Activated naive CD8-positive, alpha-beta T cell treated with anti-CD3 and anti-CD28 coated beads, Interleukin-2, amount 50 U/mL, for 24 hours (primary cell): ENCODE results near the gene MAP3K13.
"Not testable (repeated sequence)": the region's sequence is repeated elsewhere in the genome, so short reads cannot be mapped to it uniquely, and the experiment has no call there.

Experiments
- ATAC-seq: fragments of 150-1000 bp; cut with Tn5 transposase; one replicate; pipeline ENCODE4 v1.10.0; 2021
- DNase-seq: peaks from one replicate; pipeline ENCODE4 v3.0.0; 2021
- H3K27ac Mint-ChIP-seq: one replicate; pipeline ENCODE4 v1.8.0; 2021; ENCODE audit warnings: mild to moderate bottlenecking, mixed read lengths
- H3K27me3 Mint-ChIP-seq: one replicate; pipeline ENCODE4 v1.8.0; 2021; ENCODE audit warnings: mixed read lengths
- H3K36me3 Mint-ChIP-seq: one replicate; pipeline ENCODE4 v1.8.0; 2021; ENCODE audit warnings: low read depth, mixed read lengths
- H3K4me1 Mint-ChIP-seq: one replicate; pipeline ENCODE4 v1.8.0; 2021; ENCODE audit warnings: mixed read lengths
- H3K4me3 Mint-ChIP-seq: one replicate; pipeline ENCODE4 v1.8.0; 2021; ENCODE audit warnings: mild to moderate bottlenecking, moderate library complexity, mixed read lengths
- H3K9me3 Mint-ChIP-seq: one replicate; pipeline ENCODE4 v1.8.0; 2021; ENCODE audit warnings: mixed read lengths

Gene MAP3K13

DNA sequence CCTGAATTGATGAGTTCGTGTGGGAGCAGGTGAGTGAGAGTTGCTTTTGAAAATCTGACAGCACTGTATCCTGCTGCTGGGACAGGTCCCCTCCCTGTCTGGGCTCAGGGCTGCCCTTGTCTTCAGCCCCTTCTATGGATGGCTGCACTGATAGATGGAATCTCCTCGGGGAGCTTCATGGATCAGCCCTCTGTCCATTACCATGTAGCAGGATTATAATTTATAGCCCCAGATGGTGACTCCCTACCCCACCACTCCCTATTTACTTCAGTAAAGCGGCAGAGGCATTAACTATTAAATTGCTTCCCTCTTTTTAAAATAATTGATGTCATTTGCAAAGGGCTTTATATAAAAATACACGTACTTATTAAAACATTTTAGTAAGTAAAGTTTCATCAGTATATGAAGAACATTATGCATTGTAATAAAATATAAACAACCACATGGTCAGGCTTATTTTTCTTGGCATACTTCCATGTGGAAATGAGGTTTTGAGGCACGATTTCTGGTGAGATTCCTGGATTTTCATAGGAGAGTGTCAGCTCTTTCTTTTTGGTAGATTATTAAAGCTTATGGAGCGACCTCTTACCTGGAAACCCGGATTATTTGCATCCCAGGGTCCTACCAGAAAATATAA lies 38.5 kb downstream of the MAP3K13 start:
- Mint-ChIP-seq H3K4me3 (no peak overlapping the region), H3K27me3 (peaks cover 2% of the 10 kb centered on the region), H3K36me3 (no peaks in the 10 kb centered on the region), H3K4me1 (no peaks in the 10 kb centered on the region), H3K27ac (no peak overlapping the region), H3K9me3 (no peaks in the 10 kb centered on the region)
- no peak for ATAC-seq
- no peak for DNase-seq

DNA sequence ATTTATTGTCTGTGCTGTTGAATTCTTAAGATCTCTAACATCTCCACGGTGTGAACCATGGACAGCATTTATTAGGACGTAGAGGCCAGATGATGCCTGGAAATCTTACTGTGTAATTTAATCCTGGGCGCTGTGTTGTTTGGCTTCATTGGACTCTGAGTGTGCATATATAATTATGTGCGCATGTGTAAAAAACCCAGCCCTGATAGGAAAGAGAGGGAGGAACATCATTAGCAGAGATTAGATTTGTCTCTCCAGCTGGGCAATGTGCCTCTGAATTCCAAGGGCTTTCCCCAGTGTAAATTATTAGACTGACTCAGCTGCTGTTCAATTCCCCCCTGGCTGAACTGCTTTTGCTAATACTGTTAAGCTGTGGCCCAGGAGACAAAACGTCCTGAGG lies 39.6 kb downstream of the MAP3K13 start:
- ATAC-seq (no peak), DNase-seq (no peak)
- Mint-ChIP-seq H3K27me3 (peaks cover 4% of the 10 kb centered on the region), H3K27ac (no peak overlapping the region), H3K4me3 (no peak overlapping the region), H3K36me3 (no peaks in the 10 kb centered on the region), H3K9me3 (no peaks in the 10 kb centered on the region), H3K4me1 (no peaks in the 10 kb centered on the region)

DNA sequence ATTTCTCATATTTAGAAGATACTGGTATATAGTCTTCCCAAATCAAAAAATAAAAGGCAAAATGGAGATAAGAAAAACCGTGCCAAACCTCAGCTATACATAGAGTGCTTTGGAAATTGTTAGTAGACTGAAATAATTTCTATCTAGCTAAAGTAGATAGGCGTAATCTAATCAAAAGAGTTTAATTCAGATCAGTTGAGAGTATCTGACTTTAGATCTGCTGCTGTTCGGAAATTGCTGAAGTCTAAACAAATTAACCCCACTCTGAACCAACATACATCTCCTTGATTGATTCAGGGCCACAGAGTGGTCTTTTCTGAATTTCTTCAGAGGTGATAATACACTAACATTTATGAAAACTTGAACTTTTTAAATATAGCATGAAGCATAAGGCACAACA lies 40.1 kb downstream of the MAP3K13 start:
- no peak for ATAC-seq
- Mint-ChIP-seq H3K36me3 (no peaks in the 10 kb centered on the region), H3K27me3 (peaks cover 4% of the 10 kb centered on the region), H3K4me1 (no peaks in the 10 kb centered on the region), H3K9me3 (no peaks in the 10 kb centered on the region), H3K4me3 (no peak overlapping the region), H3K27ac (no peak overlapping the region)
- DNase-seq, result no peak

DNA sequence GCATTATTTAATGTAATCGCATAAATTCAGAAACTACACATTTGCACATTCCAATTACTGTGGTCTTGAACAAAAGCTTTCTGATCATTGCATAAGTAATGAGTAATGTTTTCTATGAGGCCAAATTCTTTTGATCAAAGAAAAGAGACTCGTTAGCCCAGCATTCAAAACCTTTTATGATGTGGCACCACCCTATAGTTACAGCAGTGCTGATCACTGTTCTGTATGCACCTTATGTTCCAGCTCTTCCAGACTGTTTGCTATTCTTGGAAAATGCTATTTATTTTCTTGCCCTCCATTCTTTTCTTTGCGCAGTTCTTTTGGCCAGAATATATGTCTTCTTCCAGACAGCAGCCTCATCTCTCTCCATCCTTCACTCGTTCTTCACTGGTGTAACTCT lies 42.3 kb downstream of the MAP3K13 start:
- peaks cover 4% of the 10 kb centered on the region for H3K27me3 Mint-ChIP-seq
- H3K9me3 Mint-ChIP-seq, result no peaks in the 10 kb centered on the region
- no peak overlapping the region for H3K27ac Mint-ChIP-seq
- H3K4me3 Mint-ChIP-seq, result no peak overlapping the region
- H3K36me3 Mint-ChIP-seq, result no peaks in the 10 kb centered on the region
- DNase-seq (no peak), ATAC-seq (no peak)
- no peaks in the 10 kb centered on the region for H3K4me1 Mint-ChIP-seq

DNA sequence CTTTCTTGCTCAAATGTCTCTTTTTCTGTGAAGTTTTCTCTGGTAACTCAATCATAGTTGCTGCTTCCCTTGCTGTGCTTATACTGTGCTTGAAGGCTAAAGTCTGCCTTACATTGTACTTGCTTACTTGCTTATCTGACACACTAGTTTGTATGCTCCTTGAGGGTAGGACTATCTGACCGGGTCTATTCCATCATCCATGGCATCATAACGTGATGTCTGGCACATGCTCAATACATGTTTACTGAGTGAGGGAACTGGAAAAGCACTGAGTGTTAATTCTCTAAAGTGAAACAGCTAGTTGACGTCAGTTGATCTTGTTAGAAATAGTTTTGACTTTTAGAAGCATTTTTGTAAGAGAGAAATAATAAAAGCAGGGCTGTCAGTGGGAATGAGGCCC lies 42.7 kb downstream of the MAP3K13 start:
- Mint-ChIP-seq H3K36me3 (no peaks in the 10 kb centered on the region), H3K27me3 (peaks cover 4% of the 10 kb centered on the region), H3K4me1 (no peaks in the 10 kb centered on the region), H3K4me3 (no peak overlapping the region), H3K9me3 (no peaks in the 10 kb centered on the region), H3K27ac (no peak overlapping the region)
- DNase-seq, result no peak
- ATAC-seq, result no peak

DNA sequence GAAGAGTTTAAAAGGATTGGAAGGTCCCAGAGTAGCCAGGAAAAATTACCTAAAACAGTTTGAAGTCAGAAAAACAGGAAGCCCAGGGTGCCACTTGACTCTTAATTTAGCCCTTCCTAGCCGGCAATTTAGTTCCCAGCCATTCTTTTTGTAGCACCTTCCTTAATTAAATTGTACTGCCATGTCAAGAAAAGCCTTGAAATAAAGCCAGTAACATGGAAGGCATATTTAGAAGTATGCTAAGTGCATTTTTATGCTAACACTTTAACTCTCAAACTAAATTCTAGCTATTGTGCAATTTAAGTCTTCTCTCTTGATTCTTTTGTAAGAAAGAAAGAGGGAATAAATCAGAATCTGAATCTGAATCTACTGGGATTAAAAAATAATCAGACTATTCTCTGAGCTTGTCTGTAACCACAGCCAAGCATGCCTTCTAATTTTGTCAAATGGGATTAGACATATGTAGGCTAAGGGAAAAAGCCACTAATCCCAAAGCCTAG lies 43.2 kb downstream of the MAP3K13 start:
- Mint-ChIP-seq H3K4me3 (no peak overlapping the region), H3K4me1 (no peaks in the 10 kb centered on the region)

DNA sequence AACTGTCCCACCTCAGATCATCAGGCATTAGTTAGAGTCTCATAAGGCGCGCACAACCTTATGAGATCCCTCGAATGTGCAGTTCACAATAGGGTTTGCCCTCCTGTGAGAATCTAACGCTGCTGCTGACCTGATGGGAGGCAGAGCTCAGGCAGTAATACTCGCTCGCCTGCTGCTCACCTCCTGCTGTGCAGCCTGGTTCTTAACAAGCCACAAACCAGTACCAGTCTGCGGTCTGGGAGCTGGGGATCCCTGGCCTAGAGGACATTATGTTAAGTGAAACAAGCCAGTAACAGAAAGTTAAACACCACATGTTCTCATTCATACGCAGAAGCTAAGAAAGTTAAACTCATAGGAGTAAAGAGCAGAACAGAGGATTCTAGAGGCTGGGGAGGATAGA lies 47.0 kb downstream of the MAP3K13 start:
- Mint-ChIP-seq H3K36me3 (no peaks in the 10 kb centered on the region), H3K27ac (no peak overlapping the region)

More for the DNA sequence above, 43.2 kb downstream of the MAP3K13 start:
- ATAC-seq, result no peak
- peaks cover 4% of the 10 kb centered on the region for H3K27me3 Mint-ChIP-seq
- H3K36me3 Mint-ChIP-seq, result no peaks in the 10 kb centered on the region
- H3K9me3 Mint-ChIP-seq, result no peaks in the 10 kb centered on the region
- no peak overlapping the region for H3K27ac Mint-ChIP-seq
- DNase-seq, result no peak

DNA sequence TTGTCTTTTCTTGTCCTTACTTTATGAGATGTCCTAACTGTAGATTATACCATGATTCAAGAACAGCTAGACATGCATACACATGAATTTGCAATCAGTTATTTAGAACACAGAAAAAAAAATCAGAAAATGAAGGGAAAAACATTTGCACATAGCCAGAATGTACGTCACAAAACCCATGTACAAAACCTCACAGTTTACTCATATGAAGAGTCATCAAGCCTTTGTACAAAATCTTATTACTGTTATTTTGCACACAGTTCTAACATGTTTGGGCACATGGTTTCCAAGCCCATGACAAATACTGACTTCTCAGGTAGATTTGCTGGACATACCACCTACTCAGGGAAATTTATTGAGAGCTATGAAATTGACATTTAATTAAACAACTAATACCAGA lies 48.2 kb downstream of the MAP3K13 start:
- H3K36me3 Mint-ChIP-seq, result no peaks in the 10 kb centered on the region
- peaks cover 5% of the 10 kb centered on the region for H3K27me3 Mint-ChIP-seq
- DNase-seq (no peak), ATAC-seq (no peak)
- H3K4me1 Mint-ChIP-seq, result no peaks in the 10 kb centered on the region
- H3K9me3 Mint-ChIP-seq, result no peaks in the 10 kb centered on the region
- H3K27ac Mint-ChIP-seq, result no peak overlapping the region
- H3K4me3 Mint-ChIP-seq, result no peak overlapping the region

More for the DNA sequence above, 47.0 kb downstream of the MAP3K13 start:
- no peak overlapping the region for H3K4me3 Mint-ChIP-seq
- ATAC-seq, result no peak
- peaks cover 4% of the 10 kb centered on the region for H3K27me3 Mint-ChIP-seq
- no peaks in the 10 kb centered on the region for H3K9me3 Mint-ChIP-seq
- no peaks in the 10 kb centered on the region for H3K4me1 Mint-ChIP-seq
- no peak for DNase-seq

DNA sequence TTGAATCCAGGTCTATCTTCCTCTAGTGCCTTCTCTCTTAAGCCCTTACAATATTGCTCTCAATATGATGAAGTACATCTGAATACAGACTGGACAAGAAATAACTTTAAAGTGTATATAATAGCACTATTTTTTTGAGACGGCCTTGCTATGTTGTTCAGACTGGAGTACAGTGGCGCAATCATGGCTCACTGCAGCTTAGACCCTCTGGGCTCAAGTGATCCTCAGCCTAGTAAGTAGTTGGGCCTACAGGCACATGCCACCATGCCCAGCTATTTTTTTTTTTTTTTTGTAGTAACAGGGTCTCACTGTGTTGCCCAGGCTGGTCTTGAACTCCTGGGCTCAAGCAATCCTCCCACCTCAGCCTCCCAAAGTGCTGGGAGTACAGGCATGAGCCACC lies 53.6 kb downstream of the MAP3K13 start:
- H3K4me3 Mint-ChIP-seq, result no peak overlapping the region
- peaks cover 6% of the 10 kb centered on the region for H3K27me3 Mint-ChIP-seq
- H3K9me3 Mint-ChIP-seq, result no peaks in the 10 kb centered on the region
- no peaks in the 10 kb centered on the region for H3K36me3 Mint-ChIP-seq
- H3K27ac Mint-ChIP-seq, result no peak overlapping the region
- ATAC-seq (no peak), DNase-seq (no peak)
- H3K4me1 Mint-ChIP-seq, result no peaks in the 10 kb centered on the region

DNA sequence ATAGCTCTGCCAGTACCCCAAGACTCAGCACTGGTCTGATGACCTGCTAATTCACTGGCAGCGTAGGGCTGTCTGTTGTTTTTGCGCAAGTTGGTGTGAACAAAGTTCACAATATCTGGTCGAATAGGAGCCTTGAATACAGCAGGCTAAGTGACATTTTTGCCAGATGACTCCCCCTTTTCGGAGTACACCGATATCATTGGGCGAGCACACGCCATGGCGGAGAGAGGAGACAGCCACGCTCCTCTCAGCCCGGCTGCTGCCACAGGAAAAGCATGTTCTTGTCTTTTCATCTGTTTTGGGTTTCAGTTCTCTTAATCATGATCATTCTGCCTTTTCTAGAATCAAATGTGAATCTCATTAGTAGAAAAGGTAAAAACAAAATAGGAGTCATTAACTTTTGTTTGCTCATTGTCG lies 55.6 kb downstream of the MAP3K13 start:
- not testable (repeated sequence) for ATAC-seq, H3K27ac Mint-ChIP-seq, H3K36me3 Mint-ChIP-seq, H3K4me3 Mint-ChIP-seq, H3K9me3 Mint-ChIP-seq, DNase-seq, H3K27me3 Mint-ChIP-seq, H3K4me1 Mint-ChIP-seq

DNA sequence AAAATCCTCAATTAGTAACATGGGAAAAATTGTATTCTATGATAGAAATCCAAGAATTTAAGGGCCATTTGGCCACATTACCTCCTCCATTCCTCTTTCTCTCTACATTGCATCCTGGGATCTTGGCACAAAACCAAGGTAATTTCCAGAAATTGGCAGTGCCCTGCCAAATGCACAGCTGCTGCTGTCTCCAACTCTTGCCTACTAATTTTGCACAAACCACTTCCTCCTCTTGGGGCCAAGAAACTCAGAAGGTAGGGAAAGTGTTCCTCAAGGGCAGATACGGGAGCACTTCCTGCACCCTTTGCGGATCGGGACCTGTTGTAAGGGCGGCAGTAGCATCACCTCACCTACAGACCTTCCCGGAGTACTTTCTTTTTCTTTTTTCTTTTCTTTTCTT lies 57.8 kb downstream of the MAP3K13 start:
- Mint-ChIP-seq H3K36me3 (no peaks in the 10 kb centered on the region), H3K27ac (no peak overlapping the region), H3K27me3 (peaks cover 12% of the 10 kb centered on the region), H3K4me3 (no peak overlapping the region), H3K4me1 (no peaks in the 10 kb centered on the region), H3K9me3 (no peaks in the 10 kb centered on the region)
- DNase-seq, result no peak
- no peak for ATAC-seq

DNA sequence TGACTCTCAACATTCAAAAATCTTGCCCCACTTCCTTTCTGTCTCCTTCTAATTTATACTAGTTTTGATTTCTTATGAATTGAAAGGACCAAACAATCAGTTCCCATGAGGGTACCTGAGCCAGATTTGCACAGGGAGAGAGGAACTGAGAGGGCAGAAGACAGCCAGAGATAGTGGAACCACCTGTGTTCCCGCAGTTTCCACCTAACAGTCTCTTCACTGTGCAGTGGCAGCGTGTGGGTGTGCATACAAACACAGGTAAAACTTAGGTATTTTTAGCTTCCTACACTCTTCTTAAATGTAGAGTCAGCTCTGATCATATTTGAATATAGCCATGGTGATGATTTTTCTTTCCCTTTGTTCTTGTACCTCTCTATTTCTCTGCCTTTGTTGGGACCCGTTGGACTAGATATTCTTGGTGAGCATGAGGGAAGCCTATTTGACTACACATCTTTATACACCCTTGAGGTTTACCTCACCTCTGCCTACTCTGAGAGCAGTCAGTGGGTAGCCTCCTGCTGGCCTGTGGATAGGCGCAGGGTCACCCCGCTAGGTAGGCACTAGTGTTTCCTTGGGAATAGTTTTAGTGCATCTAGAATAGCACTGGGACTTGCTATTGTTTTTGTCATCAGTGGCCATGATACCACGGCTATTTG lies 58.8 kb downstream of the MAP3K13 start:
- Mint-ChIP-seq H3K27me3 (peaks cover 8% of the 10 kb centered on the region), H3K4me1 (no peaks in the 10 kb centered on the region), H3K9me3 (no peaks in the 10 kb centered on the region), H3K36me3 (no peaks in the 10 kb centered on the region), H3K27ac (no peak overlapping the region), H3K4me3 (no peak overlapping the region)
- no peak for DNase-seq
- ATAC-seq, result no peak

DNA sequence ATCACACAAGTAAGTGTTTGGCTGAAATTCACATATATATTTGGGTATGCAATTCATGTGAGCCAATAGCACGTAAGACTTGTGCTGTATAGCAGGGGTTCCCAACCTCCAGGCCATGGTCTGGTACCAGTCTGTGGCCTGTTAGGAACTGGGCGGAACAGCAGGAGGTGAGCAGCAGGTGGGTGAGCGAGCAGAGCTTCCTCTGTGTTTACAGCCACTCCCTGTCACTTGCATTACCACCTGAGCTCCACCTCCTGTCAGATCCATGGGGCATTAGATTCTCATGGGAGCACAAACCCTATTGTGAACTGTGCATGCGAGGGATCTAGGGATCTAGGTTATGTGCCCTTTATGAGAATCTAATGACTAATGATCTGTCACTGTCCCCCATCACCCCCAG lies 59.7 kb downstream of the MAP3K13 start:
- H3K4me1 Mint-ChIP-seq, result no peaks in the 10 kb centered on the region
- DNase-seq (no peak), ATAC-seq (no peak)
- no peaks in the 10 kb centered on the region for H3K9me3 Mint-ChIP-seq
- H3K27ac Mint-ChIP-seq, result no peak overlapping the region
- H3K4me3 Mint-ChIP-seq, result no peak overlapping the region
- H3K27me3 Mint-ChIP-seq, result peaks cover 8% of the 10 kb centered on the region
- H3K36me3 Mint-ChIP-seq, result no peaks in the 10 kb centered on the region

DNA sequence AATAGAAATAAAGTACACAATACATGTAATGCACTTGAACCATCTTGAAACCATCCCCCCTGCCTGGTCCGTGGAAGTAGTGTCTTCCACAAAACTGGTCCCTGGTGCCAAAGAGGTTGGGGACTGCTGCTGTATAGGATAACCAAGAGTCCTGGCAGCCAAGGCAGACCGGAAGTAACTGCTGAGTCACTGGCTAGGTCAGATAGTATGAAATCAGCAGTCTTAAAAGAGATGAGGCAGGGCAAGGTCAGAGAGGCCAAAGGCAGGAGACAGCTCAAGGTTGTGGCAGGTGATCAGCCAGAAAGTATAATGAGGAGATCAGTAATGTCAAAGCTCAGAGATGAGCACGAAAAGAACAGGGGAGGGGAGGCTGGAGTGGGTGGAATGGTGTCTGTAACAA lies 60.2 kb downstream of the MAP3K13 start:
- Mint-ChIP-seq H3K9me3 (no peaks in the 10 kb centered on the region), H3K4me1 (no peaks in the 10 kb centered on the region), H3K27ac (no peak overlapping the region), H3K27me3 (peaks cover 8% of the 10 kb centered on the region), H3K4me3 (no peak overlapping the region), H3K36me3 (no peaks in the 10 kb centered on the region)
- ATAC-seq (no peak), DNase-seq (no peak)

DNA sequence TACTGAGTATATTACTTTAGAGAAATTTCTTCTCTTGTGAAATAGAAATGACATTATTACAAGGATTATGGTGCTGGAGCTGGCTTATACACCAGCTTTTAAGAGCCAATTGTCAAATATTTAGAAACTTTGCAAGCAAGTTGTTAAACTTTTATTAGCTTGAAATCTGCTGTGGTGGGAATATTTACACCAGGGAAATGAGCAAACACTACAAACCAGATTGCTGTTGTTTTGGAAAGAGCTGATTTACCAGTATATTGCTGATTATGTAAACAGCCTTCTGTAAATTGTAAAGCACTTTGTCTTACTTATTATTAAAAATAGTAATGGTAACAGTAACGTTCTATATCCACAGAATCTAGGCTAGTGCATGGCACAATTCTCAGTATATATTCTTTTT lies 61.5 kb downstream of the MAP3K13 start:
- ATAC-seq, result no peak
- Mint-ChIP-seq H3K27me3 (peaks cover 8% of the 10 kb centered on the region), H3K9me3 (no peaks in the 10 kb centered on the region), H3K4me1 (no peaks in the 10 kb centered on the region), H3K4me3 (no peak overlapping the region), H3K36me3 (no peaks in the 10 kb centered on the region), H3K27ac (no peak overlapping the region)
- no peak for DNase-seq
